HepG2 (cell line): ENCODE data around the gene ITGB6.

Source experiments
- POLR2AphosphoS5 ChIP-seq: IDR thresholded peaks from 2 replicates; pipeline ENCODE4 v1.6.1; 2012; ENCODE audit warnings: low read depth, low read length
- ZNF468 ChIP-seq: sonication (generic); formaldehyde crosslinking; IDR thresholded peaks from 2 replicates; pipeline ENCODE4 v1.8.0; 2022; ENCODE audit warnings: mild to moderate bottlenecking, moderate library complexity, missing genetic modification reagents
- TF ChIP-seq, protein P1 (sequence below): sonication (generic); formaldehyde crosslinking; IDR thresholded peaks from 2 replicates; pipeline ENCODE4 v1.8.1; 2023; ENCODE audit warnings: mild to moderate bottlenecking, missing genetic modification reagents, borderline replicate concordance

DNA sequence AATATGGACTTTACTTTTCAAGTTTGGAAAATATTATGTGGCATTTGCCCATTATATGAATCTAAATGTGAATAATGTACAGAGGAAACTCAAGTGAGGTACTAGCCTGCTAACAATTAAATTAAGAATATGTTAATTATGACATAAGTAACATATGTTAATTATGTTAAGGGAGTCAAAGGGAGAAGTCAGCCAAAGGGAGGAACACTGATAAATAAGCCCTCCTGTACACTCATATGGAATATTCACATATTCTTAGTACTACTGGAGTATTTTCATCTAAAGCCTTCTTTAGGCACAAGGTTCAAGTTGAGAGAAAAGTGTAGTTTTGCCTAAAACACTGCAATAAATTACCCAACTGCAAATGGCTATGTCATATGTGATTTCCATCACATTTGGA lies 30.1 kb downstream of the ITGB6 start:
- TF ChIP-seq, protein P1, sequence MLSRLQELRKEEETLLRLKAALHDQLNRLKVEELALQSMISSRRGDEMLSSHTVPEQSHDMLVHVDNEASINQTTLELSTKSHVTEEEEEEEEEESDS: no peak
- TF ChIP-seq POLR2AphosphoS5 (no peak), ZNF468 (CRISPR knock-in tag) (no peak)
